ENCODE measurements around the gene LENG8.
A peak's percentile ranks its signal among the peaks of the same experiment; 100 is the strongest.
"Not testable (repeated sequence)": the region's sequence is repeated elsewhere in the genome, so short reads cannot be mapped to it uniquely, and the experiment has no call there.

Gene LENG8

DNA sequence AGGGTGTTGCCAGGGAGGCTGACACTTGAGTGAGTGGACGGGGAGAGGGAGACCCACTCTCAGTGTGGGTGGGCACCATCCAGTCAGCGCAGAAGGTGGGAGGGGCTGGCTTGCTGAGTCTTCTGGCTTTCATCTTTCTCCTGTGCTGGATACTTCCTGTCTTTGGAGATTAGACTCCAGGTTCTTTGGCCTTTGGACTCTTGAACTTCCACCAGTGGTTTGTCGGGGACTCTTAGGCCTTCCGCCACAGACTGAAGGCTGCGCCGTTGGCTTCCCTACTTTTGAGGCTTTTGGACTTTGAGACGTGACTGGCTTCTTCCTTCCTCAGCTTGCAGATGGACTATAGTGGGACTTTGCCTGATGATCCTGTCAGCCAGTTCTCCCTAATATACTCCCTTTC is 4.3 kb upstream of the LENG8 start:
- no peak for FAIRE-seq

GRCh38 chr19:54446349-54446748 is 2.6 kb upstream of the LENG8 start:
- FAIRE-seq, result not testable (repeated sequence)

GRCh38 chr19:54448040-54448773 is 792 bp upstream of the LENG8 start:
- no peak for FAIRE-seq

- FAIRE-seq, result no peak
Observed at GRCh38 chr19:54449701-54450069, 686 bp downstream of the LENG8 start.

- peak; percentile 98 for FAIRE-seq
Observed at GRCh38 chr19:54451331-54451871, 2.4 kb downstream of the LENG8 start.

GRCh38 chr19:54451997-54452396 is 3.0 kb downstream of the LENG8 start:
- FAIRE-seq, result no peak

- no peak for FAIRE-seq
Observed at GRCh38 chr19:54452626-54453025, 3.6 kb downstream of the LENG8 start.

DNA sequence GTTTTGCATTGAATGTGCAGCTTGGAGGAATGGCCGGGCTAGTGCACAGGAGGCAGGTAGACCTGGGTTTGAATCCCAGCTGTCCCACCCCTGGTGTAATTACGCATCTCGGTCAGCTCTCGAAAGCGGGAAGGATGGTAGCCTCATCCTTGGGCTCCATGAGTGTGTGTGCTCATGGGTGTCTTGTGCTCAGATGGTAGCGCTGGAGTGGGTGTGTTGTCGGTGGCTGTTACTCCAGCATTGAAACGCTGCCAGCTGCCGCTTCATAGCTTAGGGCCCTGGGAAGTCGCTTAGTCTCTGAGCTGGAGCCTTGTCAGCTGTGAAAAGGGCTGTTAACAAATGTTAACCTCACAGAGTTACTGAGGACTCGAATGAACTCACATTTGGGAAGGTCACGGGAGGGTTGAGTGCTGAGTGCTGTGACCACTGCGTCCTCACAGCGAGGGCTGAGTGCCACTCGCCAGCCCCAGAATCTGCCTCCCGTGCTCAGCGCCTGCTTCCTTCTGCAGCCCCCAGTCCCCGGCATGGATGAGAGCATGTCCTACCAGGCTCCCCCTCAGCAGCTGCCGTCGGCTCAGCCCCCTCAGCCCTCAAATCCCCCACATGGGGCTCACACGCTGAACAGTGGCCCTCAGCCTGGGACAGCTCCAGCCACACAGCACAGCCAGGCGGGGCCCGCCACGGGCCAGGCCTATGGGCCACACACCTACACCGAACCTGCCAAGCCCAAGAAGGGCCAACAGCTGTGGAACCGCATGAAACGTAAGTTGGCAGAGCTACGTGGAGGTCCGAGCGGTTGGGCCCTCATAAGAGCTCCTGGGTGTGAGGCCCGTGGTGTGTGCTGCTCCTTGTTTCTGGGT is 5.2 kb downstream of the LENG8 start:
- FAIRE-seq, result no peak

DNA sequence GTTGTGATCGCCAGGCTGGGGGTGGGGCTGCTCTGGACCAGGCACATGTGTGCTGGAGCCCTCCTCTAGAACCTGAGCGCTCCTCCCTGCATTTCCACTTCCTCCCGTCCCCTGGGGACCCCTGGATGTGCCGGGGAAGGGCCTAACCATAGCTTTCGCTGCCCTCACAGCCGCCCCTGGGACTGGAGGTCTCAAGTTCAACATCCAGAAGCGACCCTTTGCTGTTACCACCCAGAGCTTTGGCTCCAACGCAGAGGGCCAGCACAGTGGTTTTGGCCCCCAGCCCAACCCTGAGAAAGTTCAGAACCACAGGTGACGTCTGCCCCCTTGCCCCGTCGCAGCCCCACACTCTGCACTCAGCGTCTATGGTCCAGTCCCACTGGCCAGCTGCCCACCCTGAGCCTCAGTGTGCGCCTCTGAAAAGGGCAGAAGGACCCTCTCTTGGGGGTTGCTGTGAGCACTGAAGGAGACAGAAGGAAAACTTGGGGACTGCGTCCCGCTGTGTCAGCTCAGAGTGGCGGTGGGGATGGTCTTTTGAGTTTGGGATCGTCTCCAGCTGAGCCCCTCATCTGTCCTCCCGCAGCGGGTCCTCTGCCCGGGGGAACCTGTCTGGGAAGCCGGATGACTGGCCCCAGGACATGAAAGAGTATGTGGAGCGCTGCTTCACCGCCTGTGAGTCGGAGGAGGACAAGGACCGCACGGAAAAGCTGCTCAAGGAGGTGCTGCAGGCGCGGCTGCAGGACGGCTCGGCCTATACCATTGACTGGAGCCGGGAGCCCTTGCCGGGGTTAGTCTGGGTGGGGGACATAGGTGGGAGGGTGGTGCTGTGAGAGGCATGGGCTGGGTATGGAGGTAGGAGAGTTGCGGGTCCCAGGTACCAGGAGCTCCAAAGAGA is 6.0 kb downstream of the LENG8 start:
- FAIRE-seq, result no peak

DNA sequence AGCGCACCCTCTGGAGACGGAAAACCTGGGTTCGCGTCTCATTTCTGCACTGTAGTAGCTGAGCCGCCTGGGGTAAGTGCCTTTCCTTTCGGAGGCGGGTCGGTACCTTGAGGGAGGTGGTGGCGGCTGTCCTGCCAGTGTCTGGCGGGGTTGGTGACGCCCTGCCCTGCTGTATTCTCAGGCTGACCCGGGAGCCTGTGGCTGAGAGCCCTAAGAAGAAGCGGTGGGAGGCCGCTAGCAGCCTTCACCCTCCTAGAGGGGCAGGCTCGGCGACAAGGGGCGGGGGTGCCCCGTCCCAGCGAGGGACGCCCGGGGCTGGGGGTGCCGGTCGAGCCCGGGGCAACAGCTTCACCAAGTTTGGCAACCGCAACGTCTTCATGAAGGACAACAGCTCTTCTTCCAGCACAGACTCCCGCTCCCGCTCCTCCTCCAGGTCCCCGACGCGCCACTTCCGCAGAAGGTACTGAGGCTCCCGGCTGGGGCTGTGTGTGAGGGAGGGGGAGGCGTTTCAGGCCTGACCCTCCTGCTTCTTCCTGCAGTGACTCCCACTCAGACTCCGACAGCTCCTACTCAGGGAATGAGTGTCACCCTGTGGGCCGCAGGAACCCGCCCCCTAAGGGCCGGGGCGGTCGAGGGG is 6.9 kb downstream of the LENG8 start:
- no peak for FAIRE-seq

- no peak for FAIRE-seq
Observed at GRCh38 chr19:54456423-54457373, 7.7 kb downstream of the LENG8 start.

GRCh38 chr19:54457773-54458647 is 9.0 kb downstream of the LENG8 start:
- no peak for FAIRE-seq

DNA sequence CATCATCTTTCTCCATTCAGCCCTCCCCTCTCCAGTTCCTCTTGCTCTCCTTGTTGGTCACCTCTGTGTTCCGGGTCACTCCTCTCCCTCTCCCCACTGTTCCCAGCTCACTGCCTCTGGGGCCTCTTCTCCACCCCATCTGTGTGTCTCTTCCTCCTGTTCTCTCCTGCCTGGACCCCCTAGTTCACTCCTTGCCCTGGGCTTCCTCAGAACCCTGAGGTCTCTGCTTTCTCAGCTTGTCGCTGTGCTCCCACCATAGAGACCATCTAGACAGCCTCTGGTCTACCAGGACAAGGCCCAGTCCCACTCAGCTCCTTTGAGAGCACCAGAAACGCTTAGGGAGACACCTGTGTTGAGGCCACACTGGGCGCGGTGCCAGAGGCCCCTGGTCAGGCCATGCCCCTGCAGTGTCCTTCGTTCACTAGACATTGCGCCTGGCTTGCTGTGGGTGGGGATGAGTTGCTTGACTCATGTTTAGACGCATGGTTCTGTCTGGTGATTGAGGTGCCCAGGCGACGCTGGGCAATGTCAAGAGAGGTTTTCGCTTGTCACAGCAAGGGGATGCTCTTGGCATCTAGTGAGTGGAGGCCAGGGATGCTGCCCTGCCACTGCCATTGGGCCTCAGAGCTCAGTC is 9.8 kb downstream of the LENG8 start:
- FAIRE-seq, result no peak

- no peak for FAIRE-seq
Observed at GRCh38 chr19:54459282-54460229, 10.6 kb downstream of the LENG8 start.

DNA sequence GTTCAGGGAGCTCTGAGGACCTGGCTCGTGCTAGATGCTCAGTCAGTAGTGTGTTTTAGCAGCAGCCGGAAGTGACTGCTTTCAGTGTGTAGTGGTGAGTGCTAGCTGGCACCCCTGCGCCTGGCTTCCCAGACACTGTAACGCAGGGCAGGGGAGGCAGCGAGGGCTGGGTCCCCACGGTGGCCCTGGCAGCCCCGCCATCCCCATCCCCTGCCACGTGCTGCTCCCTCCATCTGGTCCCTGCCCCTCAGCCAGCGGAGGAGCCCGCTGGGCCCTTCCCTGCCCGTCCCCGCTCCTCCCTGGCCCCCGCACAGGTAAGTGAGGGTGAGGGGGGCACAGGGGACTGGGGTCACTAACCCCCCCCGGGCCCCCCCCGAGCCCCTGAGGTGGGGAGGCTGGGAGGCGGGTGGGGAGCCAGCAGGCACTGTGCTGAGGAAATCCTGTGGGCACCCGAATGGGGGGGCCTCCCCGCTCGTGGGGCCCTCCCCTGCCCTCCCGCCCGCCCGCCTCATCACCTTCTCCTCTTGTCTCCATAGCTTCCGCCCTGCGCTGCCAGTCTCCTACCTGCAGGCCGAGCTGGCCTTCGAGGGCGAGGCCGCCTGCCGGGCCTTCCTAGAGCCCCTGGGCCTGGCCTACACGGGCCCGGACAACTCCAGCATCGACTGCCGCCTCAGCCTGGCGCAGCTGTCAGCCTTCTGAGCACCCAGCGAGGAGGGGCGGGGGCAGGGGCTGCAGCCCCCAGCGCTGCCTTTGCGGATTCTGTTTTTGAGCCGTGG is 11.4 kb downstream of the LENG8 start:
- no peak for FAIRE-seq

DNA sequence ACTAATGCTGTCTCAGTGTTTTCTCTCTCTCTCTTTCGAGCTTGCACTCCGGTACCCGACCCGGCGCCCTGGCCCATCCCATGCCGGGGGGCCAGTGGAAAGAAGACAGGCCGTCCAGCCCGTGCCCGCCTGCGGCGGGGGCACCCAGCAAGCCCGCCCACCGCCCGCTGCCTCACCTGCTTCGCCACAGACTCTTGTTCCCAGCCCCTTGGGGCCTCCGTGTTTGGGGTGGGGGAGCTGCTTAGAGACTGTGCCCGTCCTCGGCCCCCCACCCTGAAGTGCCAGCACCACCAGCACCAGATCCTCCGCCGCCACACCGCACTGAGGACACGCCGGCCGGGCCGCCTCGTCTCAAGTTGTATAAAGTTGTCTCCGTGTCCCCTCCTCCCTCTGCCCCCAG is 12.2 kb downstream of the LENG8 start:
- no peak for FAIRE-seq

GRCh38 chr19:54461613-54462012 is 12.6 kb downstream of the LENG8 start:
- FAIRE-seq, result no peak
